ENCODE data around the gene ITPKC. TPM values are rescaled to one million over a fixed set of nuclear protein-coding genes. Genes with fewer than 3 reads are reported as not detected.

The ITPKC gene
- total and polyA plus RNA-seq, 11 donors, result 6.9 to 27.3 (median 9.1) TPM

- TF ChIP-seq CTCF (IDR thresholded peaks at IDR 0.05) (no peak), POLR2A (IDR thresholded peaks at IDR 0.05) (no peak)
- intact Hi-C loops (cut with DNase I), result no loop called here
- H3K36me3 ChIP-seq, result peaks cover 0 to 92% (median 77%) of the 10 kb centered on the region in 9 donors
- 70 to 80% (median 71%) methylated on average over 5 to 9 of the region's 9 CpGs for WGBS, 4 donors
- H3K4me3 ChIP-seq, result no peak overlapping the region
- H3K27ac ChIP-seq, result peak overlapping the region; percentile 32 to 88 (median 75)
- ATAC-seq (peak in 3 of 4 donors; percentile 31 to 66 (median 43)), DNase-seq (peak; percentile 60 to 80 (median 71))
- no peaks in the 10 kb centered on the region for H3K27me3 ChIP-seq
- H3K4me1 ChIP-seq, result peaks cover 0 to 29% (median 9%) of the 10 kb centered on the region in 12 donors
- no peaks in the 10 kb centered on the region for H3K9me3 ChIP-seq
Observed at GRCh38 chr19:40705362-40705651, 11.6 kb upstream of the ITPKC start.

DNA sequence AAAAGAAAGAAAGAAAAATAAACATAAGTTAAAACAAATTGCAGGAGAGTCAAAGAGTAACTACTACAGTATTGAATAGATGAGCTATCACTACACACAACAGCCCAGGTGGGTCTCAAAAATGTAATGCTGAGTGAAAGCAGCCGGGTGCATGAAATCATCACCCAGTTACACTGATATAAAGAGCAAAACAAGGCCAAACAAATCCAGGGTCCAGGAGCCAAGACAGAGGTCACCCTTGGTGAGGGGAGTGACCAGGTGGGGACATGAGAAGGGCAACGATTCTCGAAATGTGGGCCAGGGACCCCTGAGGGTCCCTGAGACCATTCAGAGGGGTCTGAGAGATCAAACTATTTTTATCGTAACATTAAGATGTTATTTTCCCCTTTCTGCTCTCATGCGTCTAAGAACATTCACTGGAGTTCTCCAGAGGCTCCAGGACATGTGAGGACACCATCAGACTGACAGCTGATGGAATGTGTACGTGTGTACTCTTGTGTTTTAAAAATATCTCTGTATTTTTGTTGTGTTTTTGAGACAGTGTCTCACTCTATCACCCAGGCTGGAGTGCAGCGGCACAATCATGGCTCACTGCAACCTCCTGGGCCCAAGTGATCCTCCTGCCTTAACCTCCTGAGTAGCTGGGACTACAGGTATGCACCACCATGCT, 10.8 kb upstream of the ITPKC start:
- Histone ChIP-seq H3K9me3 (no peaks in the 10 kb centered on the region), H3K4me1 (peaks cover 0 to 29% (median 9%) of the 10 kb centered on the region in 12 donors), H3K27me3 (no peaks in the 10 kb centered on the region), H3K27ac (peak overlapping the region; percentile 32 to 88 (median 75)), H3K36me3 (peaks cover 0 to 92% (median 75%) of the 10 kb centered on the region in 9 donors), H3K4me3 (no peak overlapping the region)
- intact Hi-C loops (cut with DNase I), result no loop called here
- no peak for TF ChIP-seq POLR2A (IDR thresholded peaks at IDR 0.05)
- no peak for TF ChIP-seq CTCF (IDR thresholded peaks at IDR 0.05)
- 42 to 53% (median 46%) methylated on average over 7 of the region's 7 CpGs for WGBS, 4 donors
- ATAC-seq (peak; percentile 49 to 83 (median 77)), DNase-seq (peak in 1 of 5 donors; percentile 39)

- DNase-seq (no peak), ATAC-seq (no peak)
- peaks cover 0 to 29% (median 9%) of the 10 kb centered on the region in 12 donors for H3K4me1 ChIP-seq
- no peak for TF ChIP-seq POLR2A (IDR thresholded peaks at IDR 0.05)
- H3K27ac ChIP-seq, result peak overlapping the region in 4 of 12 donors; percentile 63 to 88 (median 76)
- 93 to 98% (median 96%) methylated on average over 7 of the region's 7 CpGs for WGBS, 4 donors
- H3K27me3 ChIP-seq, result no peaks in the 10 kb centered on the region
- intact Hi-C loops (cut with DNase I), result no loop called here
- no peaks in the 10 kb centered on the region for H3K9me3 ChIP-seq
- peaks cover 0 to 92% (median 73%) of the 10 kb centered on the region in 9 donors for H3K36me3 ChIP-seq
- H3K4me3 ChIP-seq, result no peak overlapping the region
Observed at GRCh38 chr19:40707615-40708014, 9.3 kb upstream of the ITPKC start.

DNA sequence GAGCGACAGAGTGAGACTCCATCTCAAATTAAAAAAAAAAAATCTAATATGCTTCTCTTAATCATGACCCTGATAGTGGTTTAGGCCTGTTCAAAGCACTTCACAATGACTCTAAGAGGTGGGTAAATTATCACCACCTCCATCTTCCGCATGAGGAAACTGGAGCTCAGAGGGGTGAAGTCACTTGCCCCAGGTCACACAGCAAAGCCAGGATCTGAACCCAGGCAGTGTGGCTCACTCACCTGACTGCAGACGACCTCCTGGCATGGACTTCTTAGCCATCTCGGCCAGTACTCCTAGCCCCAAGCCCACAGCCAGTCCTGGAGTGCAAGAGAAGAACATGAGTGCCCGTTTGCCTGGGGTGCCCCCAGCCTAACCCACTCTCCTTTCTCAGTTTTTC, 7.1 kb upstream of the ITPKC start:
- ATAC-seq, result no peak
- intact Hi-C loops (cut with DNase I), result loop anchor here in 1 of 10 donors (10.0 kb wide), 1 partner anchor 45 kb away; no protein-coding TSS in a partner anchor
- H3K4me3 ChIP-seq, result no peak overlapping the region
- H3K36me3 ChIP-seq, result peaks cover 0 to 76% (median 56%) of the 10 kb centered on the region in 9 donors
- no peaks in the 10 kb centered on the region for H3K27me3 ChIP-seq
- no peaks in the 10 kb centered on the region for H3K9me3 ChIP-seq
- H3K27ac ChIP-seq, result no peak overlapping the region
- no peak for TF ChIP-seq CTCF (IDR thresholded peaks at IDR 0.05)
- no peak for TF ChIP-seq POLR2A (IDR thresholded peaks at IDR 0.05)
- H3K4me1 ChIP-seq, result peaks cover 3 to 42% (median 13%) of the 10 kb centered on the region in 12 donors
- WGBS, 4 donors, result 86 to 96% (median 92%) methylated on average over 5 of the region's 5 CpGs
- no peak for DNase-seq
